ENCODE results near the gene NOL4. TPM values are rescaled to one million over a fixed set of nuclear protein-coding genes. Genes with fewer than 3 reads are reported as not detected.
"Not testable (repeated sequence)": the region's sequence is repeated elsewhere in the genome, so short reads cannot be mapped to it uniquely, and the experiment has no call there.

NOL4 gene
- total RNA-seq, 6 experiments from 2014 or later: not detected

GRCh38 chr18:34248727-34249126, 24.0 kb upstream of the NOL4 start:
- Mint-ChIP-seq H3K4me3 (no peak overlapping the region), H3K27ac (no peak overlapping the region), H3K4me1 (ENCODE audit: low read depth) (no peaks in the 10 kb centered on the region), H3K36me3 (ENCODE audit: low read depth) (no peaks in the 10 kb centered on the region), H3K9me3 (peaks cover 67% of the 10 kb centered on the region), H3K27me3 (ENCODE audit: insufficient read depth) (no peaks in the 10 kb centered on the region)
- no peak for DNase-seq
- TF ChIP-seq CTCF (IDR thresholded peaks at IDR 0.05): no peak

- H3K27me3 Mint-ChIP-seq (ENCODE audit: insufficient read depth): no peaks in the 10 kb centered on the region
- no peak for TF ChIP-seq CTCF (IDR thresholded peaks at IDR 0.05)
- H3K4me1 Mint-ChIP-seq (ENCODE audit: low read depth): no peaks in the 10 kb centered on the region
- peaks cover 51% of the 10 kb centered on the region for H3K9me3 Mint-ChIP-seq
- H3K36me3 Mint-ChIP-seq (ENCODE audit: low read depth): no peaks in the 10 kb centered on the region
- no peak overlapping the region for H3K27ac Mint-ChIP-seq
- no peak for DNase-seq
- H3K4me3 Mint-ChIP-seq: no peak overlapping the region
Observed at GRCh38 chr18:34242739-34243138, 18.0 kb upstream of the NOL4 start.

DNA sequence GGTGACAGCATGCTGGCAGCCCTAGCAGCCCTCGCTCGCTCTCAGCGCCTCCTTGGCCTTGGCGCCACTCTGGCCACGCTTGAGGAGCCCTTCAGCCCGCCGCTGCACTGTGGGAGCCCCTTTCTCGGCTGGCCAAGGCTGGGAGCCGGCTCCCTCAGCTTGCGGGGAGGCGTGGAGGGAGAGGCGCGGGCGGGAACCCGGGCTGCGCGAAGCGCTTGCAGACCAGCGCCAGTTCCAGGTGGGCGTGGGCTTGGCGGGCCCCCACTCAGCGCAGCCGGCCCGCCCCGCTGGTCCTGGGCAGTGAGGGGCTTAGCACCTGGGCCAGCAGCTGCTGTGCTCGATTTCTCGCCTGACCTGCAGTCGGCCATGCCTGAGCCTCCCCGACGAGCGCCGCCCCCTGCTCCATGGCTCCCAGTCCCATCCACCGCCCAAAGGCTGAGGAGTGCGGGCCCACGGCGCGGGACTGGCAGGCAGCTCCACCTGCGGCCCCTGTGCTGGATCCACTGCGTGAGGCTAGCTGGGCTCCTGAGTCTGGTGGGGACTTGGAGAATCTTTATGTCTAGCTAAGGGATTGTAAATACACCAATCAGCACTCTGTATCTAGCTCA, 9.2 kb upstream of the NOL4 start:
- H3K27me3 Mint-ChIP-seq (ENCODE audit: insufficient read depth); H3K36me3 Mint-ChIP-seq (ENCODE audit: low read depth); H3K4me1 Mint-ChIP-seq (ENCODE audit: low read depth); H3K4me3 Mint-ChIP-seq; DNase-seq; H3K27ac Mint-ChIP-seq: not testable (repeated sequence)
- peaks cover 19% of the 10 kb centered on the region; the same call in 1 of the 2 replicates for H3K9me3 Mint-ChIP-seq

- DNase-seq: no peak
- no peaks in the 10 kb centered on the region for H3K4me1 Mint-ChIP-seq (ENCODE audit: low read depth)
- H3K9me3 Mint-ChIP-seq: peaks cover 5% of the 10 kb centered on the region
- no peak overlapping the region for H3K4me3 Mint-ChIP-seq
- H3K36me3 Mint-ChIP-seq (ENCODE audit: low read depth): no peaks in the 10 kb centered on the region
- H3K27ac Mint-ChIP-seq: no peak overlapping the region
- H3K27me3 Mint-ChIP-seq (ENCODE audit: insufficient read depth): peaks cover 5% of the 10 kb centered on the region
- no peak for TF ChIP-seq CTCF (IDR thresholded peaks at IDR 0.05)
Observed at GRCh38 chr18:34225218-34225553, 473 bp upstream of the NOL4 start.

DNA sequence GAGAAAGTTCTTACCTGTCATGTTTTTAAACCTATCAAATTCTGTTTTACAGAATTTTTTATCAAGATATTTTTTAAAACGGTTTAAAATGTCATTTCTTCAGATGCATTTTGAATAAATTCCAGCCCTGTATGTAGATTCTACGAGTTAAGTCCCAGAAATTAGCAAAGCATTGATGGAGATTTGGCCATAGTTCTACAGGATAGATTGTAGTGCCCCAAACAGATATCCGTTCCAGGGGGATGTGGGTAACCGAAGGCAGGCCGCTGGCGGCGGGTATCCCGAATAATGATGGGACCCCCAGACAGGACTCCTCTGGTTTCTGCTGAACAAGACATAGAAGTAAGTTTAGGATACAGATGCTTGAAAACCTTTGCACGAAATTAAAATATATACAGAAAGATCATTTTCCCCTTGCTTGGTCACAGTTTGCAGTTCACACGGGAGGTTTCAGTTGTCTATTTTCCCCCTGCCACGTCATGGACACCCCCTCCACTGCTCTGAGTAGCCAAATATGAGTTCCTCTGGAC, 755 bp downstream of the NOL4 start:
- no peaks in the 10 kb centered on the region for H3K36me3 Mint-ChIP-seq (ENCODE audit: low read depth)
- DNase-seq: no peak
- H3K27ac Mint-ChIP-seq: no peak overlapping the region
- H3K9me3 Mint-ChIP-seq: peaks cover 5% of the 10 kb centered on the region
- TF ChIP-seq CTCF (IDR thresholded peaks at IDR 0.05): no peak
- H3K27me3 Mint-ChIP-seq (ENCODE audit: insufficient read depth): peaks cover 5% of the 10 kb centered on the region
- H3K4me1 Mint-ChIP-seq (ENCODE audit: low read depth): no peaks in the 10 kb centered on the region
- no peak overlapping the region for H3K4me3 Mint-ChIP-seq

GRCh38 chr18:34223164-34223892, 1.4 kb downstream of the NOL4 start:
- Mint-ChIP-seq H3K27ac (no peak overlapping the region), H3K27me3 (ENCODE audit: insufficient read depth) (peaks cover 5% of the 10 kb centered on the region), H3K4me1 (ENCODE audit: low read depth) (no peaks in the 10 kb centered on the region), H3K36me3 (ENCODE audit: low read depth) (no peaks in the 10 kb centered on the region), H3K9me3 (peaks cover 5% of the 10 kb centered on the region), H3K4me3 (0 out of 2 replicates have a peak overlapping the region, but pooled peaks have one; percentile 30)
- DNase-seq: no peak
- TF ChIP-seq CTCF (IDR thresholded peaks at IDR 0.05): no peak

Measured in HFFc6 (cell line).